Hematopoietic multipotent progenitor cell treated with erythropoietin and hydrocortisone succinate and interleukin-3 and kit ligand, for 4 days (in vitro differentiated cells): ENCODE data around the gene EPOP.
A peak's percentile ranks its signal among the peaks of the same experiment; 100 is the strongest.

ENCODE experiments used
- DNase-seq: peaks from one replicate; pipeline ENCODE4 v3.0.0-alpha.2; 2015

Gene EPOP

DNA sequence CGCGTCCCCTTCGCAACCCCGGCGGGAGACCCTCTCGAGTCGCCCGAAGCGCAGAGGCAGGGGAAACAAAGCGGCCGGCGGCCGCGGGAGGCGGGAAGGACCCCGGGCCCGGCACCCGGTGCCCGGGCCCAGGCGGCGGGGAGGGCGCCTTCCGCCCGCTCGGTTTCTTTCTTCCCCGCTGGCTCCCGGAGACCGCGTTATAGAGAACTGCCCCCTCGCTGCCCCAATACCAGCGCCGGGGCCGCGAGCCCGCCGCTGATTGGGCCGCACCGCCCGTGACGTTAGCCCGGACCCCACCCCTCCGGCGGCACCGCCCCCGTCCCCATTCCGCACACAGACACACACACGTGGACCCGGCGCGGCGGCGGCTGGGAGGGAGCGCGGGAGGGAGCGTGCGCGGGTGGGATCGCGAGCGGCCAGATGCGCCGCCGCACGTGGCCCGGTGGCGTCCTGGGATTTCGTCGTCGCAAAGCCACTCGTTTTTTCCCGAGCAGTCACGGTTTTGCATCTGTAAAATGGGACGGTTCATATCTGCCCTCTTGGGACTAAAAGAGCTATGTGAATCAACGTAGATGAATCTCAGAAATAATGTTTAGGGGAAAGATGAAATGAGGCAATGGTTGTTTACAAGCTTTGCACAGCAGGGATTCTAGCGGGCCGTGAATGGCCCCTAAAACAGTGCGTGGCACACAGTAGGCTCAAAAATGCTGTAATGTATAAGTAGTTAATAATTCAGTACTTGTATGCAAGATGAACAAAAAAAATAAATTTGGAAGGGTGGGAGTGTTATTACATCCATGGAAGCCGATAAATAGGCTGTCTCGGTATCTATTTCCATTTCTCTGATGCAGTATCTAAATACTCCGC, at the start of gene EPOP:
Gene EPOP (minus strand): TSS at position 209 of the 867 bp plus-strand sequence. CDS start 462 bp downstream, outside the sequence.
- peak; percentile 90 for DNase-seq

DNA sequence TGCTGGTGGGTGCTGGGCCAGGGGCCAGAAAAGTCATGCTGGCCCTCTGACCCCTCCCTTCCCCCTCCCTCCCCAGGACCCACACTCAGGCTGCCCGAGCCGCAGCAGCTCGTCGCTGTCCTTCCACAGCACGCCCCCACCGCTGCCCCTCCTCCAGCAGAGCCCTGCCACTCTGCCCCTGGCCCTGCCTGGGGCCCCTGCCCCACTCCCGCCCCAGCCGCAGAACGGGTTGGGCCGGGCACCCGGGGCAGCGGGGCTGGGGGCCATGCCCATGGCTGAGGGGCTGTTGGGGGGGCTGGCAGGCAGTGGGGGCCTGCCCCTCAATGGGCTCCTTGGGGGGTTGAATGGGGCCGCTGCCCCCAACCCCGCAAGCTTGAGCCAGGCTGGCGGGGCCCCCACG, 47.0 kb upstream of the EPOP start:
- no peak for DNase-seq

DNA sequence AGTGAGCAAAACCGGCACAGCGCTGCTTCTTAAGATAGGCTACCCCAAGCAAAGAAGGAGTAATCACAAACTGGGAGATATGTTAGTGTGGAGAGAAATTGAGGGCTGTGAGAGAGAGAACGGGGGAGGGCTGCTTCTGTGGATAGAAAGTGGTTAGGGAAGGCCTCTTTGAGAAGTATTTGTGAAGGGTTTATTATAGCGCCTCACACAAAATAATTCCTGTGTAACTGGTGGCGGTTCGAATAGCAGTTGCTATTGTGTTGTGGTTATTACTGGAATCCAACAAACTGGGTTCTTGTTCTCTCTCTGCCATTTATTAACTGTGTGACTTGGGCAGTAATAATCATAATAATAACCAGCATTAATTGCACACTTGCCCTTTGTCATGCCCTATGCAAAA, 46.2 kb upstream of the EPOP start:
- DNase-seq: no peak

DNA sequence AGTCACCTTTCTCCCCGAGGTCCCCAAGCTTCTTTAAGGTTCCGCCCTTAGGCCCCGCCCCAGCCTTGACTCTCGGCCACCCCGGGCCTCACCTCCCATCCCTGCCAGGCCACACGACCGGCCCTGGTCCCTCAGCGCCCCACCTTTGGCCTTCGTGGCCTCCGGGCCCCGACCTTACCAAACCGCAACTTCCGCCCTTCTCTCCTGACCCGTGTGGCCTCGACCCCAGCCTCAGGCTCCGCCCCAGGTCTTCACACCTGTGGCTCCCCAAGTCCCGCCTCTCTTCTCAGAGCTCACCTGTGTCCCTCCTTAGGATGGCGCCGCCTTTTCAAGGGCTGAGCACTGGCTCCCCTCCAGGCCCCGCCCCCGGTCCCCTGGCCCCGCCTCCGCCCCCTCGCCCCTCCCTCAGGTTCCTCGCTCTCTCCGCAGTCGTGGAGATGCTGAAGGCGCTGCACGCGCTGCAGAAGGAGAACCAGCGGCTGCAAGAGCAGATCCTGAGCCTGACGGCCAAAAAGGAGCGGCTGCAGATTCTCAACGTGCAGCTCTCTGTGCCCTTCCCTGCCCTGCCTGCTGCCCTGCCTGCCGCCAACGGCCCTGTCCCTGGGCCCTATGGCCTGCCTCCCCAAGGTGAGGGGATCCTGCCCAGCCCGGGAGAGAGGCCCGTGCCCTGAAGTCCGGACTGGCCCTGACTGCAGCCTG, 45.3 kb upstream of the EPOP start:
- DNase-seq: no peak

- no peak for DNase-seq
Measured at GRCh38 chr17:38719289-38719942, 44.7 kb upstream of the EPOP start.

GRCh38 chr17:38717139-38717745, 42.5 kb upstream of the EPOP start:
- DNase-seq: no peak

- DNase-seq: no peak
Measured at GRCh38 chr17:38716368-38717005, 41.7 kb upstream of the EPOP start.

DNA sequence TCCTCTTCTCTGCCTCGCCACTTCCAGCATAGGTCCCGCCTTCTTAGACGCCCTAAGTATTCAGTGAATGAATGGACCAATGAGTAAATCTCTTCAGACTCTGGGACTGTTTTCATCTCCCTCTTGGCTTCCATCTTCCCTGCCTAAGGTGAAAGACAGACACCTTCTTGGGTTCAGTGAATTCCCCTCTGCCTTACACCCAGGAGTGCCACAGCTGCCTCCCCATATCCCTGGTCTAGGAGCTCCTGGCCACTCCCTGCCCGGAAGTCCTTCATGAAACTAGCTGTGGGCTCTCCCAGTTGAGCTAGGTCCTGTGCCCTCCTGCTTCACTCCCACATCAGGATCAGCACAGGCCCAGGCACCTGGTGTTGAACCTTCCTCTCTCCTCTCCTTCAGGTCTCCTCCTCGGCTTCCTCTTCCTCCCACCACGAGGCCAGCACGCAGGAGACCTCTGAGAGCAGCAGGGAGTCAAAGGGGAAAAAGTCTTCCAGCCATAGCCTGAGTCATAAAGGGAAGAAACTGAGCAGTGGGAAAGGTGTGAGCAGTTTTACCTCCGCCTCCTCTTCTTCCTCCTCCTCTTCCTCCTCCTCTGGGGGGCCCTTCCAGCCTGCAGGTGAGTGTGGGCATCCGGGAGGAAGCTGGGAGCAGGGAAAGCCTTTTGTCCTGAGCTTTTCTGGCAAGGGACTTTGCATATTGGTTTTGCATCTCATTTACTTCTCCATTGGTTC, 40.6 kb upstream of the EPOP start:
- no peak for DNase-seq

GRCh38 chr17:38713456-38714075, 38.8 kb upstream of the EPOP start:
- no peak for DNase-seq

GRCh38 chr17:38712593-38712992, 37.8 kb upstream of the EPOP start:
- no peak for DNase-seq

DNA sequence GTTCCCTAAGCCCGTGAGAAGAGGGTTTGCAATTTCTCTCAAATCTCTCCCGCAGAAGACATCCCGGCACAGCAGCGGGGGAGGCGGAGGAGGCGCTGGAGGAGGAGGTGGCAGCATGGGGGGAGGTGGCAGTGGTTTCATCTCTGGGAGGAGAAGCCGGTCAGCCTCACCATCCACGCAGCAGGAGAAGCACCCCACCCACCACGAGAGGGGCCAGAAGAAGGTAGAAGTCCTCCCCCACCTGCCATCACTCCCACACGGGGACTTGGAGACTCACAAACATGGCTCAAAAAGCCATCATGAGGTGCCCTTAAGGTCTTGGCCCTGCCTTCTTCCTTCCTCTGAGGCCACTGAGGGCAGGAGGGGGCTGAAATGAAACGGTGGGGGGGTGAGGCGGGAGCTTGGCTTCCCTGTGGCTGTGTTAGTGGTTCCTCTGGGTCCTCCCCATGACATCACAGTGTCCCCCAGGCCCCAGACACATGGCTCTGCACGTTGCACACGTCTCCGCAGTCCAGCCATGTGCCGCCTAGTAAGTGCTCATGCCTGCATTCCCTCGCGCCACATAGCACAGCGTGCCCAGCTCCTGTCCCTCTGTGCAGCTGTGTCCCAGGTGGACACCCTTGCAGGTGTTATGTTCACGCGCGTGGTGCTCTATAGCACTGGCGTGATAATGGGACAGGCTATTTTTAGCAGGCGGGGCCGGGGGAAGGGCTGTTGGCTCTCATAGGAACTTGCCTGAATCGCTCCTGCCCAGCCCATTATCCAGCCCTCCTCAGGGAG, 37.2 kb upstream of the EPOP start:
- DNase-seq: peak; percentile 42

DNA sequence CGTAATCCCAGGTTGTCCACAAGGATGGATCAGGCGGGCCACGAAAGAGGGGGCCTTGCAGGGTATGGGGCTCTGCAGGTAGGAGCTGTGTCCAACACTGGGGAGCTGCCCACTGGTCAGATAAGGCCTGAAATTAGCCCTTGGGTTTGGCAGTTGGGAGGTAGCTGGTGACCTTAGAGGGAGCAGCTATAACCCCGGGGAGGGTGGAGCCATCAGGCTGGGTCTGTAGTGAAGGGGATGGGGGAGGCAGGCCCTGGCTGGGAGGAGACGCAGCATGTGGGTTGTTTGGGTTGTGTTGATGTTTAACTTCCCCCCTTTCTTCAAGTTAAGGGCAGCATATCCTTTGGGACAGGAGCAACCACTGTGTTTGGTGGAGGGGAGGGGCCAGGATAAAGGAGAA, 36.2 kb upstream of the EPOP start:
- no peak for DNase-seq

DNA sequence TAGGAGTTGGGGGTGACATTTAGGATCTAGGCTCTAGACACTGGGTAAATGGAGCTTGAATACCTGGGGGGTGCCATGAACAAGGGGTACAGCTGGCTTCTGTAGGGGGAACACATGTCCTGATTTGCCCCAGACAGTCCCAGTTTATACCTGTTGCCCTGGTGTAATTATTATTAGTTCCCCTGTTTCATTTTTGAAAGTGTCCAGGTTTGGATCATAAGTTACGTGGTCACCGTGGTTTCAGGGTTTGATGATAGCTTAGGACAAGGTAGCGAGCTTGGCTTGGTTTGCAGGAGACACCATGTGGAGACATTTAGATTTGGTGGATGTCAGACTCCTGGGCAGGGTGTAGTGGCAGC, 35.8 kb upstream of the EPOP start:
- DNase-seq: no peak

DNA sequence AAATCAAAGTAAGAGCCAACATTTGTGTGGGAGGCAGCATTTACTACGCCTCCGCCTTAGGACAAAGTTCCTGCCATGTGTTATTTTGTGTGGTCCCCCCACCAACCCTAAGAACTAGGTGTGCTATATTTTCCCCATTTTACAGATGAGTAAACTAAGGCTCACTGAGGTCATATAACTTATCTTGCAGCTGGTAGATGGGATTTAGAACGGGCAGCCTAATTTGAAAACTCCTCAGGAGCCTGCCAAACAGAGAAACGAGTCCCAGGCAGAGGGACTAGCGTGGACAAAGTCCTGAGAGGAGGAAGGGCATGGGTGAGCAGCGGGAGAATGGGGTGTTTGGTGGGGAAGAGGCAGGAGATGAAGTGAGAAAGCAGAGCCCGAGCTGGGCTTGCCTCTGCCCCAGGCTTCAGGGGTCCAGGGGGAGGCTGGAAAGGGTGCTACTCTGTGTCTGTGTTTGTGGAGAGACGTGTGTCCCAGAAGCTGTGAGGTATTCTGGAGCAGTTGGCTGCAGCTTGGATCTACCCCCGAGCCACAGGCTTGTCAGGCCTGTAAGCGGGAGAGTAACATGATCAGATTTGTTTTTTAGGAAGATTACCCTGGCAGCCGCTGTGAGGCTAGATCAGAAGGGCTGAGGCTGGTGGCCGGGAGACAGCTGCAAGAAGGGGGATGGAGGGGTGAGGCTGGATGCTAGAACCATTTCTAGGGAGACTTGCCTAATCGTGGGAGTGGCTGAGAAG, 35.3 kb upstream of the EPOP start:
- no peak for DNase-seq

DNA sequence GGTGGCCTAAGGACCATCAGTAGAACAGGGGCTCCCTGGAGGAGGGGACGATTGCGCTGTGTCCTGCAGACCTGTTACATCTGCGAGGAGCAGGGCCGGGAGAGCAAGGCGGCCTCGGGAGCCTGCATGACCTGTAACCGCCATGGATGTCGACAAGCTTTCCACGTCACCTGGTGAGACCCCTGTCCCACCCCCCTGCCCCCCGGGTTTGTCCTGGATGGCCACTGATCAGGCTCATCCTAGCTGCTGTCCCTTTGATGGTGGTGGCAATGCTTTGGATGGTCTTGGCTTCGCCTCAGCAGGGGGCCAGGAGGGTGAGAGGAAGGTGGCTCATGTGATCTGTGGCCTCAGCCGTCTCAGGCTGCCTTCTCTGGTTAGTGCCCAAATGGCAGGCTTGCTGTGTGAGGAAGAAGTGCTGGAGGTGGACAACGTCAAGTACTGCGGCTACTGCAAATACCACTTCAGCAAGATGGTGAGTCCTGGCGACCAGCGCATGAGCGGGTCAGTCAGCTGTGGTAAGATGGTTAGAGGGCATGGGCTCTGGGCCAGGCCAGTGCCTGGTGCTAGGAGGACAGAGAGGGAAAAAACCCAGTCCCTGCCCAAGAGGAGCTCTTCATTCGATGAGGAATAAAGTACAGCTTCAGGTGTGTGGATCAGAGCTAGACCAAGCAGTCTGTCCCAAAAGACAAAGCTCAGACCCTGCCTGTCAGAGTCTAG, 34.5 kb upstream of the EPOP start:
- no peak for DNase-seq

GRCh38 chr17:38707678-38708351, 33.1 kb upstream of the EPOP start:
- DNase-seq: no peak

GRCh38 chr17:38706505-38707216, 31.9 kb upstream of the EPOP start:
- DNase-seq: peak; percentile 47
